Breast epithelium (tissue), 4 donors: ENCODE results near the gene DNAJC3. TPM values are rescaled to one million over a fixed set of nuclear protein-coding genes. Genes with fewer than 3 reads are reported as not detected.

Experiments
- DNase-seq, 2 donors: peaks; one replicate each; pipeline ENCODE4 v3.0.0-alpha.2; 2019; ENCODE audit warnings: low spot score in 2 of 2
- H3K27ac ChIP-seq, 2 donors: fragments of 200-600 bp; sonication (generic) in 1 of 2; one replicate each; pipeline ENCODE4 v1.5.1; 2016 to 2019; ENCODE audit warnings: mild to moderate bottlenecking in 1 of 2
- H3K27me3 ChIP-seq, 2 donors: fragments of 200-600 bp; sonication (generic) in 1 of 2; one replicate each; pipeline versions ENCODE4 v1.5.1 to v1.6.0; 2017 to 2019; ENCODE audit warnings: control low read depth in 1 of 2, mild to moderate bottlenecking in 1 of 2
- H3K36me3 ChIP-seq: fragments of 200-600 bp; one replicate; pipeline ENCODE4 v1.5.1; 2019
- H3K4me1 ChIP-seq, 2 donors: fragments of 200-600 bp; sonication (generic); one replicate each; pipeline ENCODE4 v1.5.1; 2016 to 2019; ENCODE audit warnings: control low read depth in 1 of 2
- H3K4me3 ChIP-seq, 3 donors: fragments of 200-600 bp; sonication (generic); 1 replicate in 2 of 3; 2 replicates in 1 of 3; pipeline ENCODE4 v1.5.1; 2016 to 2019; ENCODE audit warnings: mild to moderate bottlenecking in 3 of 3, moderate library complexity in 2 of 3
- H3K9me3 ChIP-seq, 2 donors: fragments of 200-600 bp; sonication (generic) in 1 of 2; one replicate each; pipeline ENCODE4 v1.5.1; 2016 to 2019; ENCODE audit warnings: control low read depth in 1 of 2
- POLR2A ChIP-seq: fragments of 450-650 bp; IDR thresholded peaks from one replicate; pipeline ENCODE4 v1.6.1; 2016; ENCODE audit warnings: antibody characterized with exemption, mild to moderate bottlenecking, moderate library complexity
- POLR2AphosphoS5 ChIP-seq, 3 donors: sonication (generic); formaldehyde crosslinking; IDR thresholded peaks; one replicate each; pipeline ENCODE4 v1.6.1; 2017; ENCODE audit warnings: antibody characterized with exemption in 3 of 3
- intact Hi-C: fragments of 100-400 bp; cut with DNase I; formaldehyde crosslinking; loops from one replicate; pipeline ENCODE4 v1.15.1; 2023; ENCODE audit warnings: low total_unique reads
- total RNA-seq, 3 donors: library from RNA; depleted of rRNA; stranded (reverse); fragments of >200 nt; gene quantifications; one replicate each; pipeline ENCODE4 v1.1.0, GENCODE V29; 2016
- TF ChIP-seq, protein P1 (sequence below), 3 donors: fragments of 450-650 bp; IDR thresholded peaks; one replicate each; pipeline ENCODE4 v1.5.1; 2016 to 2017; ENCODE audit warnings: antibody characterized with exemption in 3 of 3, mild to moderate bottlenecking in 3 of 3, moderate library complexity in 3 of 3

DNAJC3 gene
- total RNA-seq, 3 donors from 2014 or later = 44.3 to 62.3 (median 60.3) TPM

DNA sequence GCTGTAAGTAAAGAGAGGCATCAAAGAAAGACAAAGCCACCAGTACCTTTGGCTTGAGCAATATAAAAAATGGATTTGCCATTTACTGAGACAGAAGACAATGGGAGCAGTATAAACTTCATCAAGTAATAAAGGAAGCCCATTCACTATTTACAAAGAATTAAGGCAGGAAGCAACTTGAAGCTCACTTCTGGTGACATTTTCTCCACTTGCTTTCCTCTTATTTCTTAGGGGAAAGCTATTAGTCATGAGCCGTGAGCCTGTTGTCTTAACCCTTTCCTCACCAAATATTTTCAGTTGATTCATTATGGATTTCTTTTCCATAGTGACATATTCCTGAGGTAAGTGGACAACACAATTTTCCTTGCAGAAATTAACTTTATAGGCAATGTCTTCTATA lies 156.8 kb downstream of the DNAJC3 start:
- TF ChIP-seq POLR2A = no peak
- TF ChIP-seq, protein P1, sequence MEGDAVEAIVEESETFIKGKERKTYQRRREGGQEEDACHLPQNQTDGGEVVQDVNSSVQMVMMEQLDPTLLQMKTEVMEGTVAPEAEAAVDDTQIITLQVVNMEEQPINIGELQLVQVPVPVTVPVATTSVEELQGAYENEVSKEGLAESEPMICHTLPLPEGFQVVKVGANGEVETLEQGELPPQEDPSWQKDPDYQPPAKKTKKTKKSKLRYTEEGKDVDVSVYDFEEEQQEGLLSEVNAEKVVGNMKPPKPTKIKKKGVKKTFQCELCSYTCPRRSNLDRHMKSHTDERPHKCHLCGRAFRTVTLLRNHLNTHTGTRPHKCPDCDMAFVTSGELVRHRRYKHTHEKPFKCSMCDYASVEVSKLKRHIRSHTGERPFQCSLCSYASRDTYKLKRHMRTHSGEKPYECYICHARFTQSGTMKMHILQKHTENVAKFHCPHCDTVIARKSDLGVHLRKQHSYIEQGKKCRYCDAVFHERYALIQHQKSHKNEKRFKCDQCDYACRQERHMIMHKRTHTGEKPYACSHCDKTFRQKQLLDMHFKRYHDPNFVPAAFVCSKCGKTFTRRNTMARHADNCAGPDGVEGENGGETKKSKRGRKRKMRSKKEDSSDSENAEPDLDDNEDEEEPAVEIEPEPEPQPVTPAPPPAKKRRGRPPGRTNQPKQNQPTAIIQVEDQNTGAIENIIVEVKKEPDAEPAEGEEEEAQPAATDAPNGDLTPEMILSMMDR (IDR thresholded peaks at IDR 0.05) = no peak
- TF ChIP-seq POLR2AphosphoS5 (IDR thresholded peaks at IDR 0.05) = no peak
- intact Hi-C loops = loop anchor here (10.0 kb wide), 1 partner anchor 209 kb away; no protein-coding TSS in a partner anchor
- H3K9me3 ChIP-seq = peaks cover 4 to 13% of the 10 kb centered on the region in 2 donors

DNA sequence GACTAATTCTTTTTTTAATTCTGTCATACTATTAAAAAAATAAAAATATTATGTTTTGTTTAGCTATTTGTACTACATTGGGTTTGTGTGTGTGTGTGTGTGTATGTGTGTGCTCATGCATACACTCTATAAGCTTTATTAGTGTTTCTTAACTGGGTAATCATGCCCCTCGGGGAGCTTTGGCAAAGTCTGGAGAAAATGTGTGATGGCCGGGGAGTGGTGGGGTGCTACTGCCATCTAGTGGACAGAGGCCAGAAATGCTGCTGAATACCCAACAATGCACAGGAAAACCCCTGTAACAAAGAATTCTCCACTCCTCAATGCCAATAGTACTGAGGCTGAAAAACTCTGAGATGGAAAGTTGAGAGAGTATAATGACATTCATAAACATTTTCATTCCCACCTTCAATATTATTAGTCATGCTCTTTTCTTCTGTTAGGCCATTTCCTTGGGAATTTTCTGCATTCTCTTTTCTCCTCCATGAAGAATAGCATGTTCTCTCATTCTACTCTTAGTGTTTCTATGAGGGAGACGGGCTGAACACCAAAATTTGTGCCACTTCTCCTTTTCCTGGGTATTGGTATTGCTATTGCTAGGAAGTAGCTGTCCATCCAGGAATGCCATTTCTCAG lies 157.3 kb downstream of the DNAJC3 start:
- DNase-seq = peak in 1 of 2 donors; percentile 25
- Histone ChIP-seq H3K27ac (no peak overlapping the region), H3K4me3 (no peak overlapping the region), H3K36me3 (no peaks in the 10 kb centered on the region), H3K4me1 (no peaks in the 10 kb centered on the region), H3K9me3 (peaks cover 4 to 17% of the 10 kb centered on the region in 2 donors), H3K27me3 (no peaks in the 10 kb centered on the region)
- intact Hi-C loops = loop anchor here (10.0 kb wide), 1 partner anchor 209 kb away; no protein-coding TSS in a partner anchor
- TF ChIP-seq, protein P1 (IDR thresholded peaks at IDR 0.05) = peak; percentile 67 to 95 (median 90)
- TF ChIP-seq POLR2AphosphoS5 (IDR thresholded peaks at IDR 0.05) = no peak

More for the DNA sequence above, 156.8 kb downstream of the DNAJC3 start:
- no peak for DNase-seq
- H3K27ac ChIP-seq = no peak overlapping the region
- no peaks in the 10 kb centered on the region for H3K36me3 ChIP-seq
- H3K4me3 ChIP-seq = no peak overlapping the region
- no peaks in the 10 kb centered on the region for H3K27me3 ChIP-seq
- H3K4me1 ChIP-seq = no peaks in the 10 kb centered on the region

DNA sequence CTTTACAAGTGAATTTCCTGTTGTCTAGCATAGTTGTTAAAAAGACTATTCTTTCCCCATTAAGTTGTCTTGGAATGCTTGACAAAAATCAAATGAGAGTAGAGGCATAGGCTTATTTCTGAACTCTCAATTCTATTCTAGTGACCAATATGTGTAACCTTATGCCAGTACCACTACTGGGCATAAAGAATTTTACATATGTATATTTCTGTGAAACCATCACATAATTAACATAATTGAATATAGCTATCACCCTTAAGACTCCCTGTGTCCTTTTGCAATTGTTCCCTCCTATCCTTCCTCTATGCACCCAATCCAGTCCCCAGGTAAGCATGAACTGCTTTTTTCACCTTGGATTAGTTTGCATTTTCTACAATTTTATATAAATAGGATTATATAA lies 165.0 kb downstream of the DNAJC3 start:
- Histone ChIP-seq H3K27me3 (no peaks in the 10 kb centered on the region), H3K4me3 (no peak overlapping the region), H3K4me1 (no peaks in the 10 kb centered on the region), H3K36me3 (no peaks in the 10 kb centered on the region), H3K9me3 (peaks cover 5 to 8% of the 10 kb centered on the region in 2 donors), H3K27ac (no peak overlapping the region)
- DNase-seq = no peak
- no peak for TF ChIP-seq POLR2AphosphoS5 (IDR thresholded peaks at IDR 0.05)
- TF ChIP-seq, protein P1 (IDR thresholded peaks at IDR 0.05) = no peak
- no peak for TF ChIP-seq POLR2A
- intact Hi-C loops = no loop called here

DNA sequence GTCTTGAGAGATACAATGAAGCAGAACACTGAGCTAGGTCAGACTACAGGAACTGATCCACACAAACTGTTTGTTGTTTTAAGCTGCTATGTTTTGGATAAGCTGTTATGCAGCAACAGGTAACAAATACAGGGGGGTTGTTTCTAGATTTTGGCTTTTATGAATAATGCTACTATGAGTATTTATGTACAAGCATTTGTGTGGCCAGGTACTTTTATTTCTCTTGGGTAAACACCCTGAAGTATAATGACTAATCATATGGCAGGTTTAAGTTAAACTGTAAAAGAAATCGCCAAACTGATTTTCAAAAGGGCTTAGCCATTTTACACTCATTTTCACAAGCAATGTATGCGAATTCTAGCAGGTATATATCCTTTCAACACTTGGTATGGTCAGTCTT lies 166.0 kb downstream of the DNAJC3 start:
- H3K4me3 ChIP-seq = no peak overlapping the region
- no peak for TF ChIP-seq POLR2A
- TF ChIP-seq POLR2AphosphoS5 (IDR thresholded peaks at IDR 0.05) = no peak
- TF ChIP-seq, protein P1 (IDR thresholded peaks at IDR 0.05) = no peak
- no peaks in the 10 kb centered on the region for H3K27me3 ChIP-seq
- H3K27ac ChIP-seq = no peak overlapping the region
- intact Hi-C loops = no loop called here
- no peaks in the 10 kb centered on the region for H3K36me3 ChIP-seq
- peaks cover 5 to 8% of the 10 kb centered on the region in 2 donors for H3K9me3 ChIP-seq
- H3K4me1 ChIP-seq = no peaks in the 10 kb centered on the region
- no peak for DNase-seq

Other genes starting within 250 kb of the DNAJC3 start
- 1 to 10 TPM in 2 of 3 donors, under 1 TPM in 1; 0.64 to 2.0 (median 1.0) TPM for gene CLDN10, start 124.4 kb upstream of the DNAJC3 start, total RNA-seq
- gene DZIP1, start 32.4 kb upstream of the DNAJC3 start, total RNA-seq = 10 to 100 TPM; 10.2 to 20.3 (median 10.4) TPM